Fibroblast of peridontal ligament (primary cell): ENCODE results near the gene SUCO.
"Not testable (repeated sequence)": the region's sequence is repeated elsewhere in the genome, so short reads cannot be mapped to it uniquely, and the experiment has no call there.

Experiments
- DNase-seq: peaks from one replicate; pipeline ENCODE4 v3.0.0-alpha.2; 2010; ENCODE audit errors: extremely low read depth

SUCO gene

DNA sequence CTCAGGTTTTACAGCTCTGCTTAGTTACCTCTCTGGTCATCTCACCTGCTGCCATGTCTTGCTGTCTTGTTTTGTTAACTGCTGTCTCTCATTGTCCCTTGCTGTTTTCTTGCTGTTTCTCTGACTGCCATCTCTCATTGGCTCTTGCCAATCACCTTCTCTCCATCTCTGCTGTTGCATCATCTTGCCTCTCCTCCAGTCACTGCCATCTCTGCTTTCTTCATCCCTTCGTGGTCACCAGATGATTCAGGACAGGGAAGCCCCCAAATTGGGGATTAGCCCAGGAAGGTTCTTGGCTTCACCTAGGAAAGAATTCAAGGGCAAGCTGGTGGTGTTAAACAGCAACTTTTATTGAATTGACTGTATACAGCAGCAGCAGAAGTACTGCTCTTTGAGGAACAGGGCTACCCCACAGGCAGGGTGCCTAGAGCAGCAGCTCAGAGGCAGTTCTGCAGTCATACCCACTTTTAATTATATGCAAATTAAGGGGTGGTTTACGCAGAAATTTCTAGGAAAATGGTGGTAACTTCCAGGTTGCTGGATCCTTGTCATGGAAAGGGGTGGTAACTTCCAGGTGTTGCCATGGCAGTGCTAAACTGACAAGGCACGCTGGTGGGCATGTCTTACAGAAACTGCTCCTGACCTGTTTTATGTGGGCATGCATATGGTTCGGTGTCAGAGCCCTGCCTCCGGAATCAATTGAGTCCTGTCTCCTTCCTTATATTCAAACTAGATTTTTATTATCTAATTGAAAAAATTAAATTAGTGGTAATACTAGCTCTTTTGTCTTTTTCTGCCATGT lies 33.4 kb downstream of the SUCO start:
- DNase-seq = no peak

- no peak for DNase-seq
Measured at GRCh38 chr1:172567720-172568119, 34.8 kb downstream of the SUCO start.

- no peak for DNase-seq
Measured at GRCh38 chr1:172574080-172574479, 41.1 kb downstream of the SUCO start.

DNA sequence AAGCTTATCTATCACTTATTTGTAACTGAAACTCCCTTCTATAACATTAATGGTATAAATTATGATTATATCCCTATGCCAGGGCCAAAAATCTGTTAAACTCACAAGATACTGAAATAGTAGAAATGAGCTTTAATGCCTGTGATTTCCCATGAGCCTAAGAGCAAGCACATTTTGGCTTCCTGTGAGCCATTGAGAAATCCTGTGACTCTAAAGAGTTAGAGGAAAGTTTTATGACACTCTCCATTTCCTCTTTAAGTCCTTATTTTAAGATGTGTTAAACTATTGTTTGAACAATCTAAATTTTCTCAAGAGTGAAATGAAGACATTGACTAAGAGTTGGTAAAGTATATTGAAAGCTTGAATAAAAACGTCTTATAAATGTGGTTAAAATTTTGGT lies 45.6 kb downstream of the SUCO start:
- DNase-seq = no peak

GRCh38 chr1:172581273-172581672 lies 48.3 kb downstream of the SUCO start:
- no peak for DNase-seq

DNA sequence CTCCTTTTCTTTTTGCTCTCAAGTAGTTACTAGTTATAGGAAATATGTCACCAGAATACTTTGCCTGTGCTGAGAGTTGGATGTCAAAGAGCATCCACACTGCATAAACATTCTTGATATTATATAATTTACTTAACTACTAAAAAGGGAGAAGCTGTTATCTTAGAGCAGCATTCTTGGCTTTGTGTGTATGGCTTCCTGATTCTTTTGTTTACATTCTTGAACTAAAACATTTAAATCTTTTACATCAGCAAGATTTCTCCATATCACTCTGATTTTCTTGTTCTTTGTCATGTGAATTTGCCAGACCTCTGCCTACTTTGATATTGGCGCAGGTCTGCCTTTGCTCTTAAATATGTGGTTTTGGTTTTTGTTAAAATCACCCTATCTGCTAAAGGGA lies 48.8 kb downstream of the SUCO start:
- DNase-seq = peak; percentile 88

DNA sequence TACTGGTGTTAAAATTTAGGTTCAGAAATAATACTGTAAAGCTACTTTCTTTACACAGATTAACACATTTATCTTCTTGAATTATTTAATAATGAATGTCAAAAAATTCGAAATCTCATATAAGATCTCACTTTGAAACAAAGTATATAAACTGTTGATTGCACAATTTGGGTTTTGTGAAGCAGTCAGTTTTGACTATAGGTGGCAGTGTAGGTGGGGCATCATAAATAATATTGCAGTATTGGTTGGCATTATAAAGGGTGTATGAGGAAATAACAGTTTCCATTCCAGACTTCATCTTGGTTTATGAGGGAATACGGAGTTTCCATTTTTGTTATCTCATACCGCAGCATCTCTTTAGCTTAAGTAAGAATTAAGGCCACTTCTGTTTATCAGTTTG lies 49.9 kb downstream of the SUCO start:
- no peak for DNase-seq

DNA sequence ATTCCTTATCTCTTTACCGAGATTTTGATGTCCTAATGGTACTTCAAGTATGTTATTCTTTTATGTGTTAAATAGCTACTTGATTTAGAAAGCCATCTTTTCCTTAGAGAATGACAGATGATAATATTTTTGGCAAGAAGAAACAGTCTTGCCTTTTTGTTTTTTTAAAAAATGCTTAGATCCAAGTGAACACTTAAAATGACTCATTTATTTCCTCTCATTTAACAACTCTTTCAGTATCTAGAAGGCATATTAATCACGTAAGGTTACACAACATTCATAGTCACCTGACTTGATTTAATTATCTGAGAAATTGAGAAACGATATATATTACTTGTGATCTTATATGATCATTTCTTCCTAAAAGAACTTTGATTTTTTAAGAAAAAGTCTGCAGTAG lies 52.4 kb downstream of the SUCO start:
- DNase-seq = peak; percentile 56

- DNase-seq = no peak
Measured at GRCh38 chr1:172585861-172586260, 52.9 kb downstream of the SUCO start.

GRCh38 chr1:172588296-172589291 lies 55.6 kb downstream of the SUCO start:
- DNase-seq = peak; percentile 79

DNA sequence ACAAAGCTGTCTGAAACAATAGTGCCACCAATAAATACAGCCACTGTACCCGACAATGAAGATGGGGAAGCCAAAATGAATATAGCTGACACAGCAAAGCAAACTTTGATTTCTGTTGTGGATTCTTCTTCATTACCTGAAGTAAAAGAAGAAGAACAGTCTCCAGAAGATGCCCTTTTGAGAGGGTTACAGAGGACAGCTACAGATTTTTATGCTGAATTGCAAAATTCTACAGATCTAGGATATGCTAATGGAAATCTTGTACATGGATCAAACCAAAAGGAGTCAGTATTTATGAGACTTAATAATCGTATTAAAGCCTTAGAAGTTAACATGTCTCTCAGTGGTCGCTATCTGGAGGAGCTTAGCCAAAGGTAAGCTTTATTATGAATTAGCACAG lies 56.6 kb downstream of the SUCO start:
- no peak for DNase-seq

DNA sequence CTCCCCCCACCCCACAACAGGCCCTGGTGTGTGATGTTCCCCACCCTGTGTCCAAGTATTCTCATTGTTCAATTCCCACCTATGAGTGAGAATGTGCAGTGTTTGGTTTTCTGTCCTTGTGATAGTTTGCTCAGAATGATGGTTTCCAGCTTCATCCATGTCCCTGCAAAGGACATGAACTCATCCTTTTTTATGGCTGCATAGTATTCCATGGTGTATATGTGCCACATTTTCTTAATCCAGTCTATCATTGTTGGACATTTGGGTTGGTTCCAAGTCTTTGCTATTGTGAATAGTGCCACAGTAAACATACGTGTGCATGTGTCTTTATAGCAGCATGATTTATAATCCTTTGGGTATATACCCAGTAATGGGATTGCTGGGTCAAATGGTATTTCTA lies 58.5 kb downstream of the SUCO start:
- not testable (repeated sequence) for DNase-seq

DNA sequence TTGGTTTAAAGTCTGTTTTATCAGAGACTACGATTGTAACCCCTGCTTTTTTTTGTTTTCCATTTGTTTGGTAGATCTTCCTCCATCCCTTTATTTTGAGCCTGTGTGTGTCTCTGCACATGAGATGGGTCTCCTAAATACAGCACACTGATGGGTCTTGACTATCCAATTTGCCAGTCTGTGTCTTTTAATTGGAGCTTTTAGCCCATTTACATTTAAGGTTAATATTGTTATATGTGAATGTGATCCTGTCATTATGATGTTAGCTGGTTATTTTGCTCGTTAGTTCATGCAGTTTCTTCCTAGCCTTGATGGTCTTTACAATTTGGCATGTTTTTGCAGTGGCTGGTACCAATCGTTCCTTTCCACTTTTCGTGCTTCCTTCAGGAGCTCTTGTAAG lies 62.1 kb downstream of the SUCO start:
- DNase-seq = not testable (repeated sequence)

GRCh38 chr1:172596782-172597181 lies 63.8 kb downstream of the SUCO start:
- DNase-seq = not testable (repeated sequence)

DNA sequence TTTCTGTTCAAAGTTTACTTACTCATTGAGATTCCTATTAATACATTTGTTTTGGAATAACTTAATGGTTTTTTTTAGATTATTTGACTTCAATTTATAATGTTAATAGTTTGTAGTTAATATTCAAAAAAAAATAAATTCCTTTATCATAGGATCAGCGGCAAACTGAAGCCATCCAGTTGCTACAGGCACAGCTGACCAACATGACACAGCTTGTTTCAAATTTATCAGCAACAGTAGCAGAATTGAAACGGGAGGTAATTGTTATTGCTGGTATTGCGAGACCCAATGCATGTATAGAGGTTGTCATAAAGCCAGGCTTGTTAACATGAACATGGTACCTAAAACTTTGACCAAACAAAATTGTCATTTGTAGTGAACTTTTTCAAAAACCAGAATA lies 67.0 kb downstream of the SUCO start:
- DNase-seq = no peak

DNA sequence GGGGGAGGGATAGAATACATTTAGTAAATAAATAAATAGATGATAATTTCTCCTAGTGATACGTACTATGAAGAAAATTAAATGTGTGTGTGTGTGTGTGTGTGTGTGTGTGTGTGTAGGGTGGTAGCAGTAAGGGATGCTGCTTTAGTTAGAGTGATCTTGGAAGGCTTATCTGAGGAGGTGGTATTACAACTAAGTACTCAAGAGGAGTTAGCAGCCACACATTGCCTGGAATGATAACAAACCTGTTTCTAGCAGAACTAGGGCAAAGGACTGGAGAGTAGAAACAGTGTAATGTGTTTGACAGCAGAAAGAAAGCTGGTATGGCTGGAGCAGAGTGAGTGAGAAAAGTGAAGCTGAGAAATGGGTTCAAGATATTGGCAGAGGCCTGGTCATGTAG lies 67.7 kb downstream of the SUCO start:
- DNase-seq = no peak

DNA sequence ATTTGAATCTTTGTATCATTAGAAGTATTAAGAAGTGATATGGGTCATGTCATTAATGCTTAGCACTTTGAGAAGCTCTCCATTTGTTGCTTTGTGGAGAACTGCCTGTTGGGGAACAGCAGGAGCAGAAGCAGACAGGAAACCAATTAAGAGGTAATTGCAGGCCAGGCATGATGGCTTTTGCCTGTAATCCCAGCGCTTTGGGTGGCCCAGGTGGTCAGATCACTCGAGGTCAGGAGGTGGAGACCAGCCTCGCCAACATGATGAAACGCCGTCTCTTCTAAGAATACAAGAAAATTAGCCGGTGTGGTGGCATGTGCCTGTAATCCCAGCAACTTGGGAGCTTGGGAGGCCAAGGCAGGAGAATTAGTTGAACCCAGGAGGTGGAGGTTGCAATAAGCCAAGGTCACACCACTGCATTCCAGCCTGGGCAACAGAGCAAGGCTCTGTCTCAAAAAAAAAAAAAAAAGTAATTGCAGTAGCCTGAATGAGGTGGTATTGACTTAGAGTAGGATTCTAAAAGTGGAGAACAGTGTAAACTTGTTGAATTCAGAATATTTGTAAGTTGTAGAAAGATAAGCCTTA lies 68.2 kb downstream of the SUCO start:
- no peak for DNase-seq

- no peak for DNase-seq
Measured at GRCh38 chr1:172602706-172603105, 69.8 kb downstream of the SUCO start.

GRCh38 chr1:172603816-172604215 lies 70.9 kb downstream of the SUCO start:
- no peak for DNase-seq

- DNase-seq = no peak
Measured at GRCh38 chr1:172605641-172606040, 72.7 kb downstream of the SUCO start.

- DNase-seq = no peak
Measured at GRCh38 chr1:172607145-172607544, 74.2 kb downstream of the SUCO start.

- no peak for DNase-seq
Measured at GRCh38 chr1:172608098-172608601, 75.2 kb downstream of the SUCO start.
